Sigmoid colon (tissue), 7 donors: ENCODE data around the gene ESR1. TPM values are rescaled to one million over a fixed set of nuclear protein-coding genes. Genes with fewer than 3 reads are reported as not detected.

Source experiments
- DNase-seq: peaks from one replicate; pipeline ENCODE4 v3.0.0-alpha.2; 2019
- H3K27ac ChIP-seq, 4 donors: fragments of 200-600 bp; sonication (generic); one replicate each; pipeline ENCODE4 v1.5.1; 2016 to 2019; ENCODE audit warnings: mild to moderate bottlenecking in 1 of 4
- H3K27me3 ChIP-seq, 3 donors: fragments of 200-600 bp; sonication (generic); one replicate each; pipeline ENCODE4 v1.5.1; 2019; ENCODE audit warnings: mild to moderate bottlenecking in 1 of 3
- H3K36me3 ChIP-seq, 4 donors: fragments of 200-600 bp; sonication (generic); one replicate each; pipeline ENCODE4 v1.5.1; 2016 to 2019
- H3K4me1 ChIP-seq, 4 donors: fragments of 200-600 bp; sonication (generic); one replicate each; pipeline ENCODE4 v1.5.1; 2017 to 2019
- H3K4me3 ChIP-seq, 4 donors: fragments of 200-600 bp; sonication (generic); one replicate each; pipeline ENCODE4 v1.5.1; 2017 to 2019; ENCODE audit warnings: mild to moderate bottlenecking in 2 of 4, moderate library complexity in 1 of 4
- H3K9me3 ChIP-seq, 4 donors: fragments of 200-600 bp in 3 of 4; sonication (generic) in 3 of 4; one replicate each; pipeline versions ENCODE4 v1.5.1 to v1.6.1; 2013 to 2019
- EP300 ChIP-seq, 4 donors: sonication (generic); formaldehyde crosslinking; IDR thresholded peaks; one replicate each; pipeline ENCODE4 v1.6.1; 2017; ENCODE audit warnings: antibody characterized with exemption in 4 of 4
- POLR2A ChIP-seq, 2 donors: fragments of 450-650 bp; IDR thresholded peaks; one replicate each; pipeline ENCODE4 v1.6.1; 2016; ENCODE audit warnings: antibody characterized with exemption in 2 of 2, mild to moderate bottlenecking in 2 of 2, moderate library complexity in 2 of 2
- POLR2AphosphoS5 ChIP-seq, 4 donors: sonication (generic); formaldehyde crosslinking; IDR thresholded peaks; one replicate each; pipeline ENCODE4 v1.6.1; 2017; ENCODE audit warnings: antibody characterized with exemption in 4 of 4
- WGBS, 2 donors: extraction: QIAGEN DNeasy Blood & Tissue Kit; methylation state at CpG; one replicate each; pipeline ENCODE4 v1.1.7; 2013; 5-methylcytosine and 5-hydroxymethylcytosine counted together
- intact Hi-C: fragments of 100-400 bp; cut with DNase I; formaldehyde crosslinking; loops from one replicate; pipeline ENCODE4 v1.15.1; 2023
- polyA plus RNA-seq, 3 donors: library from polyadenylated mRNA; stranded (reverse); fragments of 200-250 nt; gene quantifications; one replicate each; pipeline ENCODE4 v1.2.3, GENCODE V29; 2013
- total RNA-seq, 4 donors: library from RNA; depleted of rRNA; stranded (reverse); fragments of >200 nt; gene quantifications; one replicate each; pipeline ENCODE4 v1.1.0, GENCODE V29; 2016
- TF ChIP-seq, protein P1 (sequence below), 4 experiments: fragments of 450-650 bp in 3 of 4; fragments of 200-600 bp in 1 of 4; IDR thresholded peaks; one replicate each; pipeline ENCODE4 v1.5.1; 2016 to 2019; ENCODE audit warnings: antibody characterized with exemption in 4 of 4, mild to moderate bottlenecking in 3 of 4, moderate library complexity in 2 of 4
- donor health status: healthy with polysubstance abuse.
- donor health status: Bipolar disorder and iron deficiency.
- donor health status: healthy.

The ESR1 gene
- total and polyA plus RNA-seq, 7 donors = under 0.01 to 2.2 (median 0.91) TPM; not detected in 1

DNA sequence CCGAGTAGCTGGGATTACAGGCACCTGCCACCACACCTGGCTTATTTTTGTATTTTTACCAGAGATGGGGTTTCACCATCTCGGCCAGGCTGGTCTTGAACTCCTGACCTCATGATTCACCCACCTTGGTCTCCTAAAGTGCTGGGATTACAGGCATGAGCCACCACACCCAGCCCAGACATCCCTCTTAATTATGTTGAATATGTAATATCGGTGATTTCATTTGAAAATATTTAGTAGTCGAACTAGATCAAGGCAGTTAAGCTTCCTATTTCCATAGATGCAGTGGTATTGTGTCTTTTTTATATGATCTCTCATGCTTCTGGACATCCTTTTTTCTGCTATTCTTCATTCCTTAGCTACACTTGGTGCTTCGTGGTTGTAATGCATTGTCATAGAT is 29.7 kb downstream of the ESR1 start:
- Histone ChIP-seq H3K4me1 (no peaks in the 10 kb centered on the region), H3K9me3 (no peaks in the 10 kb centered on the region), H3K27ac (no peak overlapping the region), H3K27me3 (no peaks in the 10 kb centered on the region), H3K36me3 (no peaks in the 10 kb centered on the region), H3K4me3 (no peak overlapping the region)
- no peak for TF ChIP-seq EP300 (IDR thresholded peaks at IDR 0.05)
- TF ChIP-seq POLR2A (IDR thresholded peaks at IDR 0.05) = no peak
- no peak for TF ChIP-seq POLR2AphosphoS5 (IDR thresholded peaks at IDR 0.05)
- TF ChIP-seq, protein P1, sequence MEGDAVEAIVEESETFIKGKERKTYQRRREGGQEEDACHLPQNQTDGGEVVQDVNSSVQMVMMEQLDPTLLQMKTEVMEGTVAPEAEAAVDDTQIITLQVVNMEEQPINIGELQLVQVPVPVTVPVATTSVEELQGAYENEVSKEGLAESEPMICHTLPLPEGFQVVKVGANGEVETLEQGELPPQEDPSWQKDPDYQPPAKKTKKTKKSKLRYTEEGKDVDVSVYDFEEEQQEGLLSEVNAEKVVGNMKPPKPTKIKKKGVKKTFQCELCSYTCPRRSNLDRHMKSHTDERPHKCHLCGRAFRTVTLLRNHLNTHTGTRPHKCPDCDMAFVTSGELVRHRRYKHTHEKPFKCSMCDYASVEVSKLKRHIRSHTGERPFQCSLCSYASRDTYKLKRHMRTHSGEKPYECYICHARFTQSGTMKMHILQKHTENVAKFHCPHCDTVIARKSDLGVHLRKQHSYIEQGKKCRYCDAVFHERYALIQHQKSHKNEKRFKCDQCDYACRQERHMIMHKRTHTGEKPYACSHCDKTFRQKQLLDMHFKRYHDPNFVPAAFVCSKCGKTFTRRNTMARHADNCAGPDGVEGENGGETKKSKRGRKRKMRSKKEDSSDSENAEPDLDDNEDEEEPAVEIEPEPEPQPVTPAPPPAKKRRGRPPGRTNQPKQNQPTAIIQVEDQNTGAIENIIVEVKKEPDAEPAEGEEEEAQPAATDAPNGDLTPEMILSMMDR (IDR thresholded peaks at IDR 0.05) = no peak
- intact Hi-C loops = no loop called here
- WGBS, 2 donors = 84 to 89% methylated on average over 5 of the region's 5 CpGs
- DNase-seq = no peak

DNA sequence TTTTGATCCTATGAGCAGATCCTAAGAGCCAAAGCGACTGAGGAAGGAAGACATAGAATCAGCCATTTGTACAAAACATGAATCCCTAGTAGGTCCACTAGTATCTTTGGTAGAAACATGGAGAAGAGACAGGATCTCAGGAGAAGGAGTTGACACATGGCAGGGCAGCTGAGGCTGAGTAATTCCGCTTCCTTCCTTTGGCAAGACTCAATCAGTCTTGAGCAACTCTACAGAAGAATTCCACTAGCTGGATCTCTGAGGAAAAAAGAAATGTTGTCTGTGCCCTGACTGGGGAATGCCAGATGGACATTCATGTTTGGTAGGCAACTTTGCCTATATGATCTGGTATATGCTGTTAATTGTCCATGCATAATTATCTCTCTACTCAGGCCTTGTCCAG is 35.3 kb downstream of the ESR1 start:
- no peak for DNase-seq
- TF ChIP-seq POLR2AphosphoS5 (IDR thresholded peaks at IDR 0.05) (no peak), EP300 (IDR thresholded peaks at IDR 0.05) (no peak), POLR2A (IDR thresholded peaks at IDR 0.05) (no peak)
- TF ChIP-seq, protein P1 (IDR thresholded peaks at IDR 0.05) = no peak
- no peak overlapping the region for H3K4me3 ChIP-seq
- 86 to 97% methylated on average over 2 of the region's 2 CpGs for WGBS, 2 donors
- no peaks in the 10 kb centered on the region for H3K27me3 ChIP-seq
- no peaks in the 10 kb centered on the region for H3K9me3 ChIP-seq
- no peaks in the 10 kb centered on the region for H3K4me1 ChIP-seq
- H3K36me3 ChIP-seq = no peaks in the 10 kb centered on the region
- intact Hi-C loops = no loop called here
- no peak overlapping the region for H3K27ac ChIP-seq

DNA sequence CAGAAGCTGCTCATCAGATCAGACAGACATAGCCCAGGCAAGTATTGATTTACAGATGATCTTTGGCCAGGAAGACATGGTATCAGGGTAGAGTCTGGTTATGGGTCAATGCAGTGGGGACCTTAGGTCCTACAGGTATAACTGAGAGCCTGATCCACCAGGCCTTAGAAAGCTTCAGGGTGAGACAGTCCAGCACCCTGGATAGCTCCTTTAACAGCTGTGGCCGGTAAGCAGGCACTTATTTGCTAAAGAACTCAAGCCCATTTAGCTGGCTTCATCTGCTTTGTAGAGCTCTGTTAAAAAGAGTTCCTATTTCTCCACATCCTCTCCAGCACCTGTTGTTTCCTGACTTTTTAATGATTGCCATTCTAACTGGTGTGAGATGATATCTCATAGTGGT is 39.6 kb downstream of the ESR1 start:
- H3K9me3 ChIP-seq = no peaks in the 10 kb centered on the region
- H3K27me3 ChIP-seq = no peaks in the 10 kb centered on the region
- no peaks in the 10 kb centered on the region for H3K4me1 ChIP-seq
- TF ChIP-seq EP300 (IDR thresholded peaks at IDR 0.05) (no peak), POLR2A (IDR thresholded peaks at IDR 0.05) (no peak), POLR2AphosphoS5 (IDR thresholded peaks at IDR 0.05) (no peak)
- TF ChIP-seq, protein P1 (IDR thresholded peaks at IDR 0.05) = no peak
- H3K27ac ChIP-seq = no peak overlapping the region
- no peak overlapping the region for H3K4me3 ChIP-seq
- intact Hi-C loops = no loop called here
- WGBS, 2 donors = 10 to 35% methylated on average over 1 of the region's 1 CpG
- H3K36me3 ChIP-seq = no peaks in the 10 kb centered on the region
- no peak for DNase-seq

DNA sequence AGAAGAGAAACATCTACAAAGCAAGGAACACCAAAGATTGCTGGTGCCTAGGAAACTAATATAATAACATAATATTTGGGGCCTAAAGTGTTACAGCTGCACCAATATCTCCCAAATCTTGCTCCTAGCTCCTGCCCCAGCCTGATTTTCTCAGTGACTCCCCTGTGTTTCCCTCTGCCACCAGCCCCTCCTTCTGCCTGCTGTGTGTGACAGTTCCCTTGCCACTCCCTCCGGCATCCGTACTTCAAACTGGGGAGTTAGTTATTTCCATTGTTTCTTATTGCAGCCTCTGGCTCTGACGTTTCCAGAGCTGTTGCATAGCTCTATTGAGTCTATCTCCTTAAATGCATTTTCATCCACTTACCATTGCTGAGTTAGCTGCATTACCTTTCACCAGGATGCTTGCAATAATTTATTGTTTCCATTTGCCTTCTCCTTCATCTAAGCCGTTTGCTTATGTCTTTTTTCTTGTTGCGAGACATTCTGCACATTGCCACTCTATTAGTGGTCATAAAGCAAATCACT is 43.1 kb downstream of the ESR1 start:
- H3K4me1 ChIP-seq = no peaks in the 10 kb centered on the region
- no peak overlapping the region for H3K27ac ChIP-seq
- WGBS, 2 donors = 39 to 64% methylated on average over 5 of the region's 5 CpGs
- no peak for DNase-seq
- H3K27me3 ChIP-seq = no peaks in the 10 kb centered on the region
- intact Hi-C loops = no loop called here
- H3K4me3 ChIP-seq = no peak overlapping the region
- TF ChIP-seq POLR2AphosphoS5 (IDR thresholded peaks at IDR 0.05) = no peak
- TF ChIP-seq, protein P1 (IDR thresholded peaks at IDR 0.05) = no peak
- no peak for TF ChIP-seq POLR2A (IDR thresholded peaks at IDR 0.05)
- no peak for TF ChIP-seq EP300 (IDR thresholded peaks at IDR 0.05)
- no peaks in the 10 kb centered on the region for H3K36me3 ChIP-seq
- H3K9me3 ChIP-seq = no peaks in the 10 kb centered on the region

DNA sequence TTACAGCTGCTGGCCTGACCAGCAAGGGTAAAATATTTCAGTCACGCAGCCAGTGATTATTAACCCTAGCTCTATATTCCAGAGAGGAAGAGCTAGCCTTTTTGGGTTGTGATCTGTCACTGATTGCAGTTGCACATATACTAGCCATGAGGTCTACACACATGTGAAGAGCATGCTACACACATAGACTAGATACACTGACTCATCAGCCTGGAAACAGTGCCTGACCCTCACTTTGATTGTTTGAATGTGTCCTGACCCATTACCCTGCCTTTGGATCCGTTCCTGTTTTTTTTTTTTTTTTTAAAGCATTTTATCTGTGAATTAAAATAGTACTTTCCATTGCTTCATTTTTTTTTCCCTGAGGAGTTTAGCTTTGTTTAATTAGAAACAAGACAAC is 50.8 kb downstream of the ESR1 start:
- Histone ChIP-seq H3K36me3 (no peaks in the 10 kb centered on the region), H3K4me3 (no peak overlapping the region), H3K4me1 (no peaks in the 10 kb centered on the region), H3K27me3 (no peaks in the 10 kb centered on the region), H3K9me3 (no peaks in the 10 kb centered on the region), H3K27ac (no peak overlapping the region)
- DNase-seq = no peak
- TF ChIP-seq EP300 (IDR thresholded peaks at IDR 0.05) = no peak
- no peak for TF ChIP-seq POLR2AphosphoS5 (IDR thresholded peaks at IDR 0.05)
- no peak for TF ChIP-seq POLR2A (IDR thresholded peaks at IDR 0.05)
- TF ChIP-seq, protein P1 (IDR thresholded peaks at IDR 0.05) = no peak
- intact Hi-C loops = no loop called here
- 69 to 82% methylated on average over 2 of the region's 2 CpGs for WGBS, 2 donors
